ENCODE data around the gene ARID5B.
A peak's percentile ranks its signal among the peaks of the same experiment; 100 is the strongest.

ARID5B gene

DNA sequence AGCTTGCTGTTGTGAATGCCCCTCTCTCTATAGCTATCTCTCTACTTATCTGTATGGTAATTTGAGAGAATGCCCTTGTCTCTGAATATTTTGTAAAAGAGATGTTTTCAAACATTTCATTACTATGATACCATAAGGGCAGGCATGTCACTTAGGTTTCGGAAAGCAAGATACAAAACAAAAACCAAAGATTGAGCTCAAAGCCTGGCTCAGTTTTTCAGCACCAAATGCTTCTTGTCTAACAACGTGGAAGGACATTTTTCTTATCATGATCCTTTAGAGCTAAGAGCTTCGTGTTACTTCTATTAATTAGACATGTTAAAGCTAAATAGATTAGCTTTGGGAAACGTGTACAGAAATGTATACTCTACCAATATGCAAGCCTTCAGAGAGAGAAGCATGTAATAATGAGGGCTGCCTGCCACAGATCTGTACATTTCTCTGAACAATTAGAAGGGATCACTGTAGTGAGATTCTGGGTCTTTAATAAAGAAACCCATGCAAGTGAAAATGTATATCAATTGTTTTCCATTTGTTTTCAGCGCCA lies 148.9 kb downstream of the ARID5B start:
- TF ChIP-seq, protein P1, sequence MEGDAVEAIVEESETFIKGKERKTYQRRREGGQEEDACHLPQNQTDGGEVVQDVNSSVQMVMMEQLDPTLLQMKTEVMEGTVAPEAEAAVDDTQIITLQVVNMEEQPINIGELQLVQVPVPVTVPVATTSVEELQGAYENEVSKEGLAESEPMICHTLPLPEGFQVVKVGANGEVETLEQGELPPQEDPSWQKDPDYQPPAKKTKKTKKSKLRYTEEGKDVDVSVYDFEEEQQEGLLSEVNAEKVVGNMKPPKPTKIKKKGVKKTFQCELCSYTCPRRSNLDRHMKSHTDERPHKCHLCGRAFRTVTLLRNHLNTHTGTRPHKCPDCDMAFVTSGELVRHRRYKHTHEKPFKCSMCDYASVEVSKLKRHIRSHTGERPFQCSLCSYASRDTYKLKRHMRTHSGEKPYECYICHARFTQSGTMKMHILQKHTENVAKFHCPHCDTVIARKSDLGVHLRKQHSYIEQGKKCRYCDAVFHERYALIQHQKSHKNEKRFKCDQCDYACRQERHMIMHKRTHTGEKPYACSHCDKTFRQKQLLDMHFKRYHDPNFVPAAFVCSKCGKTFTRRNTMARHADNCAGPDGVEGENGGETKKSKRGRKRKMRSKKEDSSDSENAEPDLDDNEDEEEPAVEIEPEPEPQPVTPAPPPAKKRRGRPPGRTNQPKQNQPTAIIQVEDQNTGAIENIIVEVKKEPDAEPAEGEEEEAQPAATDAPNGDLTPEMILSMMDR (conservative IDR thresholded peaks at IDR 0.05; ENCODE audit: low read depth): no peak
- ChIA-PET POLR2A (ENCODE audit: low non-redundant PET) (no interaction called here), CTCF (interaction anchor here (0.6 kb wide), 1 partner anchor 147 kb away, joined by 3 read pairs; no protein-coding TSS in a partner anchor)
- DNase-seq (ENCODE audit: low spot score): no peak
- no peak overlapping the region for H3K27ac ChIP-seq

DNA sequence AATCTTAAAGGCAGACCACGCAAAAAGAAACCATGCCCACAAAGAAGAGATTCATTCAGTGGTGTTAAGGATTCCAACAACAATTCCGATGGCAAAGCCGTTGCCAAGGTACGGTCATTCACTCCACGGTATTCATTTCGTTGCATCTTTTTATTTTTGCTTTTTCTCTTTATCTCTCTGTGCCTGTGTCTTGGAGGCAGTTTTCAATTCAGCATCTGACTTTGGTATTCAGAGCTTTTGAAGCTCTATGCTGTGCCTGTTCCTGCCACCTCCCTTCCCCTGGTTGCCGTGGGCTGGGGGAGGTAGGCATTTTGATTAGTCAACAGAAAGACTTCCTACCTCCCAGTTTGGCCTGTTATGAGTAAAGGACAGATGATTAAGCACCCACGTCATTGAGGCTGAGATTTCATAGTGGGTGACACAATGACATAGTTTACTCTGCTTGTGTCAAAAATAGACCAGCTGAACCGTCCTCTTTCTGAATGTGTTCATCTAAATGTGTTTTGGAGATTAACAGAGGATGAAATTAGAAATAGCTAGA lies 149.5 kb downstream of the ARID5B start:
- no peak overlapping the region for H3K27ac ChIP-seq
- CTCF ChIA-PET: no interaction called here
- TF ChIP-seq, protein P1 (conservative IDR thresholded peaks at IDR 0.05; ENCODE audit: low read depth): no peak
- POLR2A ChIA-PET (ENCODE audit: low non-redundant PET): no interaction called here
- DNase-seq (ENCODE audit: low spot score): peak; percentile 80

DNA sequence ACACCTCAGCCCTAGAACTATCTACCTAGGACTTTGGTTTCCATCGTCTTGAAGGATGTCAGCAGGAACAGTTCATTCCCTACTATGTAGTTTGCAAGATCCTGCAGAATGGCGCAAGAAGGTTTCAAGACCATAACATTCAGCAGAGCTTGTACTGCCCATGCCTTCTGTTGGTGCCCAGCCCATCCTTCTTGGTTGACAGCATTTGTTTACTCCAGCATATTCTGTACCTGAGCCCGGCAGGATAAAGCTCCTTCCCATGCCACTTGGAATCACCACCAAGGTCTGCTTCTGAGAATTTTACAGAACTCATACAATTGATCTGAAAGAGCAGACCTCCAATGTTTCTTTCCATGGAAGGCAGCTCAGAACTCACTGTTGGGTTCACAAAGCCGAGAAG lies 150.8 kb downstream of the ARID5B start:
- ChIA-PET POLR2A (ENCODE audit: low non-redundant PET) (no interaction called here), CTCF (no interaction called here)
- H3K27ac ChIP-seq: no peak overlapping the region
- DNase-seq (ENCODE audit: low spot score): no peak
- TF ChIP-seq, protein P1 (conservative IDR thresholded peaks at IDR 0.05; ENCODE audit: low read depth): no peak

DNA sequence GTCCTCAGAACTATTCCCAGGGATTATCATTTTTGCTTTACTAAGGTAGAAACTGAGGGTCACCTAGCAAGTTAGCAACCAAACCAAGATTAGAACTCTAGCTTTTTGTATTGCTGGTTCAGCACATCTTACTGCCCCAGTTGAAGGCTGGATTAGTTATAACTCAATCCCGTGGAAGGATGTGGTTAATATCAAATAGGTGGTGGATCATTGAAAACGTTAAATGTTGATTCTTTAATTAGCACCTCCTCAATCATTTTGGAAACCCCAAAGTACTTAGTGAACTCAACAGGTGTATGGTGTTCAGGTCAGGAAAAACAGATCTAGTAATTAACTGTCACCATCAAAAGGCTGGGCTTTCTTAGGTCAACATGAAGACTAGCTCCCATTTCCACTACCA lies 152.4 kb downstream of the ARID5B start:
- TF ChIP-seq, protein P1 (conservative IDR thresholded peaks at IDR 0.05; ENCODE audit: low read depth): no peak
- H3K27ac ChIP-seq: no peak overlapping the region
- no peak for DNase-seq (ENCODE audit: low spot score)
- ChIA-PET POLR2A (ENCODE audit: low non-redundant PET) (no interaction called here), CTCF (interaction anchor here (0.6 kb wide), 1 partner anchor 247 kb away, joined by 3 read pairs; no protein-coding TSS in a partner anchor)

DNA sequence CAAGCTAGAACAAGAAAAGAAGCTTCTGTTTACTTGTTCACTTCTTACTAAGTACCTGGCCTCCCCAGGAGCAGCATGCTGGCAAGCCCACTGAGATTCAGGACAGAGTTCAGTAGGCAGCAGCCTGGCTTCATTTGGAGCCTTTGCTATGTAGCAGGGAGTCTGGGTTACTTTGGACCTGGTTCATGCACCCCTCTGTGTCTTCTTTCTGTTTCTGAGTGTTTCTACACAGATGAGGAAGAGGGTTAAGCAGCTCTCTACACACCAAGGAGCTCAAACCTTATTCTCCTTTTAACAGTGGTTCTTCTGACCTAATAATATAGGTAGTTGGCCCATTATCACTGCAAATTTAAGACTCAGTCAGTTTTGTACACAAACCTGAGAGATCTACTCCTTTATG lies 152.9 kb downstream of the ARID5B start:
- H3K27ac ChIP-seq: no peak overlapping the region
- ChIA-PET POLR2A (ENCODE audit: low non-redundant PET) (no interaction called here), CTCF (interaction anchor here (0.5 to 0.6 kb wide), 2 partner anchors 16 to 247 kb away, joined by 3 to 4 read pairs; no protein-coding TSS in a partner anchor)
- TF ChIP-seq, protein P1 (conservative IDR thresholded peaks at IDR 0.05; ENCODE audit: low read depth): no peak
- no peak for DNase-seq (ENCODE audit: low spot score)

DNA sequence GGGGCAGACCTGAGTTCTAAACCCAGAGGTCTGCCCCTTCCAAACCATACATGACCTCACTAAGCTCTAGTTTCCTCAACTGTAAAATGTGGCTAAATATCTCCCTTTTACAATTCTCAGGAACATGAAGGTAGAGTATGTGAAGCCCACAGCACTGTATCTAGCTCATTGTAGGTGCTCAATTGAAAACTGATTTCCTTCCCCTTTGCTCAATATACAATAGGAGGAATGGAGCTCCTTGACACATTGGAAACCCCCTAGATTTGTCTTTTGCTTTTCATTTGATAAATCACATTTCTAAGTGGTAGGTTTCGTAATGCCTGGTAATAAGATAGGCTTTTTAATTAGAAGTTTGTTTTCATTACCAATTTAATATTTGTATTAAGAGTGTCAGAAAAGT lies 153.3 kb downstream of the ARID5B start:
- TF ChIP-seq, protein P1 (conservative IDR thresholded peaks at IDR 0.05; ENCODE audit: low read depth): no peak
- no peak overlapping the region for H3K27ac ChIP-seq
- no peak for DNase-seq (ENCODE audit: low spot score)
- POLR2A ChIA-PET (ENCODE audit: low non-redundant PET): no interaction called here
- CTCF ChIA-PET: interaction anchor here (0.5 kb wide), 1 partner anchor 16 kb away, joined by 4 read pairs; no protein-coding TSS in a partner anchor
